ENCODE results near the gene GLI3. TPM values are rescaled to one million over a fixed set of nuclear protein-coding genes. Genes with fewer than 3 reads are reported as not detected.

GLI3 gene
- total and polyA plus RNA-seq, 2 of the 8 experiments (the other 6 are each of a cell fraction or from before 2014, with no cell fraction given), result 8.0 to 31.1 TPM

DNA sequence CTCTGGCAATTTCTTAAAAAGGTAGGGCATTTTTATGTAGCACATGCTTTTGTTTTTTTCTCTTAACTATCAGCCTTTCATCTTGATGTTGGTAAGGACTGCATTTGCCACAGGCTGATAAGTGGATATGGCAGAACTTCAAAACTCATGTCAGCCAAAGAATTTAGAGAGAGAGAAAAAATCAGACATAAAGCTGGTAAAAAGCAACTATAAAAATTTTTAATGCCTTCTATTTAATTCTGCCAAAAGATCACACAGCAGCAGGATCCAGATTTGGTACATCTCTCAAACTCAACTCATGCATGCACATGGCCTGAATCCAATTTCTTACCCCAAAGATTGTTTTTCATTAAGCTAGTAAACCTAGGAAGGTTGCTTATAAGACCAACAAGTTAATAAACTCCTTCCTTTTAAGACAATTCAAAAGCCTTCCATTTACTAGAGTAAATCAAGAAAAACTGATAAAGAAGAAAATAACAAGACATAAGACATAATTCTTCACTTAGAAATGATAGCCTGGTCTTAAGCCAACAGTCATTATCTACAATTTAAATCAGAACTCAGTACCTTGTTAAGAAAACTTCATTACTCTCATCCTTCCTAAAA, 69.3 kb downstream of the GLI3 start:
- POLR2A ChIA-PET (ENCODE audit: partially characterized antibody), result no interaction called here
- no peak overlapping the region for H2BK15ac ChIP-seq (ENCODE audit: low read length)
- DNase-seq (ENCODE audit: low read depth in 1 of 2, low spot score in 2 of 2), result no peak
- no peak overlapping the region for H4K91ac ChIP-seq (replicated peaks; ENCODE audit: insufficient read length, low read length)
- H3K79me2 ChIP-seq (ENCODE audit: control insufficient read depth in 1 of 2, insufficient read depth in 2 of 2, low read length in 2 of 2), result no peaks in the 10 kb centered on the region; a peak in 1 of 4 replicates
- no peak overlapping the region for H2AFZ ChIP-seq (ENCODE audit: low read length)
- H2BK120ac ChIP-seq (replicated peaks; ENCODE audit: low read depth, low read length), result no peak overlapping the region
- no peaks in the 10 kb centered on the region for H4K20me1 ChIP-seq (replicated peaks in 1 of 2; ENCODE audit: control insufficient read depth in 1 of 2, insufficient read depth in 2 of 2, low read length in 2 of 2)
- H2BK12ac ChIP-seq (ENCODE audit: low read depth, low read length), result no peak overlapping the region
- no peak overlapping the region for H3K9ac ChIP-seq (replicated peaks in 1 of 4; ENCODE audit: extremely low read depth in 1 of 4, low read depth in 3 of 4, low read length in 3 of 4)
- H3K56ac ChIP-seq (replicated peaks; ENCODE audit: insufficient read length, low read depth, low read length), result no peak overlapping the region
- H3K4me3 ChIP-seq (ENCODE audit: extremely low read depth in 1 of 4, insufficient read depth in 2 of 4, low read depth in 3 of 4, low read length in 4 of 4), result no peak overlapping the region
- no peaks in the 10 kb centered on the region for H3K23me2 ChIP-seq (ENCODE audit: low read depth, low read length)
- H3K4ac ChIP-seq (replicated peaks; ENCODE audit: insufficient read length, low read depth, low read length), result no peak overlapping the region
- no peak for FAIRE-seq
- no peak overlapping the region for H4K5ac ChIP-seq (ENCODE audit: insufficient read length, low read depth, low read length)
- H3K4me2 ChIP-seq (ENCODE audit: insufficient read depth in 1 of 2, low read depth in 2 of 2, low read length in 2 of 2), result no peak overlapping the region
- H3K18ac ChIP-seq (ENCODE audit: extremely low read depth, low read length), result no peak overlapping the region
- H3K4me1 ChIP-seq (replicated peaks in 1 of 4; ENCODE audit: control insufficient read depth in 3 of 4, insufficient read depth in 4 of 4, low read length in 3 of 4), result no peaks in the 10 kb centered on the region
- no peaks in the 10 kb centered on the region for H3K79me1 ChIP-seq (ENCODE audit: low read depth, low read length)
- no peaks in the 10 kb centered on the region for H3K27me3 ChIP-seq (replicated peaks in 1 of 4; ENCODE audit: control insufficient read depth in 3 of 4, extremely low read depth in 1 of 4, insufficient read depth in 3 of 4, low read length in 3 of 4)
- H4K8ac ChIP-seq (ENCODE audit: extremely low read depth, insufficient read depth, low read length), result no peak overlapping the region
- CTCF ChIA-PET (ENCODE audit: partially characterized antibody), result interaction anchor here (0.6 to 1.6 kb wide), 3 partner anchors 16 to 27 kb away, joined by 3 read pairs; no protein-coding TSS in a partner anchor
- H3K36me3 ChIP-seq (ENCODE audit: control insufficient read depth in 2 of 4, insufficient read depth in 4 of 4, low read length in 3 of 4), result no peaks in the 10 kb centered on the region
- no peak overlapping the region for H3K14ac ChIP-seq (ENCODE audit: insufficient read length)
- no peaks in the 10 kb centered on the region for H3K9me3 ChIP-seq (ENCODE audit: insufficient read depth in 2 of 2, low read depth in 1 of 2, low read length in 1 of 2)
- no peak overlapping the region for H2BK20ac ChIP-seq (ENCODE audit: low read length)
- no peak overlapping the region for H2BK5ac ChIP-seq (ENCODE audit: low read depth, low read length)
- H3K23ac ChIP-seq (ENCODE audit: insufficient read length), result no peak overlapping the region
- no peak overlapping the region for H3K27ac ChIP-seq (ENCODE audit: low read depth, low read length)
- no peak overlapping the region for H2AK5ac ChIP-seq (ENCODE audit: low read depth, low read length)
- TF ChIP-seq USF2 (IDR thresholded peaks at IDR 0.05; ENCODE audit: low read length) (no peak), POLR2AphosphoS5 (IDR thresholded peaks at IDR 0.05; ENCODE audit: low read depth, low read length) (no peak), KDM5A (IDR thresholded peaks at IDR 0.05; ENCODE audit: low read length) (no peak), ATF3 (IDR thresholded peaks at IDR 0.05; ENCODE audit: insufficient read depth, low read depth, low read length) (no peak), GTF2F1 (IDR thresholded peaks at IDR 0.05; ENCODE audit: borderline replicate concordance, low read depth, low read length) (no peak), TAF7 (optimal IDR thresholded peaks at IDR 0.05; ENCODE audit: borderline replicate concordance, low read depth, low read length) (no peak), CTBP2 (IDR thresholded peaks at IDR 0.05; ENCODE audit: borderline replicate concordance, insufficient read depth, insufficient read length, low read length) (no peak), CHD2 (IDR thresholded peaks at IDR 0.05; ENCODE audit: low read length) (no peak), SIN3A (conservative IDR thresholded peaks at IDR 0.05 in 1 of 2, IDR thresholded peaks at IDR 0.05 in 1 of 2; ENCODE audit: low read depth in 1 of 2, low read length in 2 of 2) (no peak), RAD21 (IDR thresholded peaks at IDR 0.05 in 1 of 2, conservative IDR thresholded peaks at IDR 0.05 in 1 of 2; ENCODE audit: low read depth in 2 of 2, low read length in 2 of 2) (no peak), RFX5 (IDR thresholded peaks at IDR 0.05; ENCODE audit: borderline replicate concordance, low read depth, low read length) (no peak)
